Trophoblast cell (in vitro differentiated cells and primary cell): ENCODE measurements around the gene ANO2.

ENCODE experiments used
- DNase-seq, 2 donors: peaks; one replicate each; pipeline ENCODE4 v3.0.0-alpha.2; 2016
- H2AFZ ChIP-seq: 2 replicates; pipeline ENCODE4 v1.6.1; 2013; ENCODE audit warnings: low read length, moderate library complexity, mild to moderate bottlenecking; ENCODE audit not compliant: insufficient read depth, poor library complexity
- H2AK5ac ChIP-seq: 2 replicates; pipeline ENCODE4 v1.6.1; 2013; ENCODE audit warnings: mild to moderate bottlenecking, low read length
- H2BK120ac ChIP-seq: 2 replicates; pipeline ENCODE4 v1.6.1; 2013; ENCODE audit warnings: low read length, mild to moderate bottlenecking, moderate library complexity; ENCODE audit not compliant: insufficient read depth, poor library complexity
- H2BK12ac ChIP-seq: 2 replicates; pipeline ENCODE4 v1.6.1; 2013; ENCODE audit warnings: mild to moderate bottlenecking, low read length, moderate library complexity
- H2BK5ac ChIP-seq: 2 replicates; pipeline ENCODE4 v1.6.1; 2013; ENCODE audit warnings: low read length, low read depth, moderate library complexity, mild to moderate bottlenecking; ENCODE audit not compliant: poor library complexity
- H3K14ac ChIP-seq: 2 replicates; pipeline ENCODE4 v1.6.1; 2013; ENCODE audit warnings: mild to moderate bottlenecking, low read length
- H3K18ac ChIP-seq: 2 replicates; pipeline ENCODE4 v1.6.1; 2013; ENCODE audit warnings: mild to moderate bottlenecking, low read length
- H3K23ac ChIP-seq: 2 replicates; pipeline ENCODE4 v1.6.1; 2013; ENCODE audit warnings: low read length
- H3K27ac ChIP-seq: 2 replicates; pipeline ENCODE4 v1.5.1; 2013; ENCODE audit warnings: low read depth, mild to moderate bottlenecking, inconsistent platforms, low read length, moderate library complexity
- H3K27me3 ChIP-seq: 2 replicates; pipeline ENCODE4 v1.6.1; 2013; ENCODE audit warnings: inconsistent platforms, mild to moderate bottlenecking, low read length, moderate library complexity; ENCODE audit not compliant: insufficient read depth
- H3K36me3 ChIP-seq, 2 experiments: 1 replicate in 1 of 2; 2 replicates in 1 of 2; pipeline ENCODE4 v1.6.1; 2013; ENCODE audit warnings: low read length in 2 of 2, mild to moderate bottlenecking in 2 of 2, moderate library complexity in 1 of 2; ENCODE audit not compliant: insufficient read depth in 2 of 2, control insufficient read depth in 1 of 2
- H3K4ac ChIP-seq: 2 replicates; pipeline ENCODE4 v1.6.1; 2013; ENCODE audit warnings: low read depth, mild to moderate bottlenecking, low read length, moderate library complexity
- H3K4me1 ChIP-seq, 2 experiments: 1 replicate in 1 of 2; 2 replicates in 1 of 2; pipeline ENCODE4 v1.6.1; 2013; ENCODE audit warnings: low read length in 2 of 2, mild to moderate bottlenecking in 2 of 2, moderate library complexity in 1 of 2; ENCODE audit not compliant: insufficient read depth in 2 of 2, control insufficient read depth in 1 of 2
- H3K4me2 ChIP-seq: 2 replicates; pipeline ENCODE4 v1.6.1; 2013; ENCODE audit warnings: inconsistent platforms, mild to moderate bottlenecking, low read length, moderate library complexity
- H3K4me3 ChIP-seq: 2 replicates; pipeline ENCODE4 v1.5.1; 2013; ENCODE audit warnings: mild to moderate bottlenecking, low read depth, low read length, inconsistent platforms
- H3K79me1 ChIP-seq: one replicate; pipeline ENCODE4 v1.6.1; 2013; ENCODE audit warnings: low read length
- H3K79me2 ChIP-seq: 2 replicates; pipeline ENCODE4 v1.6.1; 2013; ENCODE audit warnings: low read length, mild to moderate bottlenecking; ENCODE audit not compliant: control insufficient read depth, insufficient read depth, poor library complexity
- H3K9ac ChIP-seq: 2 replicates; pipeline ENCODE4 v1.6.1; 2013; ENCODE audit warnings: mild to moderate bottlenecking, low read length
- H3K9me3 ChIP-seq: 2 replicates; pipeline ENCODE4 v1.6.1; 2013; ENCODE audit warnings: low read depth, mild to moderate bottlenecking, control low read depth, inconsistent platforms, low read length; ENCODE audit not compliant: insufficient read depth
- H4K12ac ChIP-seq: 2 replicates; pipeline ENCODE4 v1.6.1; 2013; ENCODE audit warnings: low read depth, mild to moderate bottlenecking, low read length, moderate library complexity
- H4K8ac ChIP-seq: 2 replicates; pipeline ENCODE4 v1.6.1; 2013; ENCODE audit warnings: low read depth, mild to moderate bottlenecking, low read length, moderate library complexity
- H4K91ac ChIP-seq: one replicate; pipeline ENCODE4 v1.6.1; 2013; ENCODE audit warnings: low read depth, mild to moderate bottlenecking, low read length, moderate library complexity
- WGBS: extraction: QIAGEN DNeasy Blood & Tissue Kit; methylation state at CpG from one replicate; pipeline ENCODE4 v1.1.7; 2013; ENCODE audit warnings: missing lambda C conversion rate; ENCODE audit not compliant: insufficient read length, insufficient coverage; ENCODE audit errors: extremely low coverage; 5-methylcytosine and 5-hydroxymethylcytosine counted together

ANO2 gene

DNA sequence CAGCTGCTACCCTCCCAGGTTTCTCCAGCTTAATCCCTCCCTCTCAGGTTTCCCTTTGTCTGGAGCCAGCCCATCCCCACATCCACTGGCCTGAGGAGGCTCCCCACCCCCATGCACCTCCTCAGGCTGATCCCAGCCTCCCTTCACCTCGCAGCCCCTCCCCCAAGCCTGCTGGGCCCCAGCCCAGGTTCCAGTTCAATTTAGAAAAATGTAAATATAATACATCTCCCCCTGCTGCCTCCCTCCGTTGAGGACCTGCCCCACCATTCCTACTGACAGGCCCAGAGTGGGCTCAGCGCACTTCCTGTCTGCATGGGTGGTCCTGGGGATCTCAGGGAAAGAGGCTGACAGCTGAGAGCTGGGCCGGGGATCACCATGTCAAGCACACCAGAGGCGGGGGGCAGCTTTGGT lies 357.3 kb downstream of the ANO2 start:
- Histone ChIP-seq H4K91ac (peak overlapping the region; percentile 26), H2AK5ac (peak overlapping the region; percentile 24), H3K4me1 (peaks cover 8% of the 10 kb centered on the region in 2 experiments), H2BK120ac (no peak overlapping the region), H3K36me3 (no peaks in the 10 kb centered on the region), H3K79me2 (no peaks in the 10 kb centered on the region), H3K9ac (no peak overlapping the region), H3K4ac (no peak overlapping the region), H4K12ac (no peak overlapping the region), H3K4me3 (no peak overlapping the region), H3K23ac (no peak overlapping the region), H2BK5ac (no peak overlapping the region), H3K27me3 (no peaks in the 10 kb centered on the region), H3K79me1 (peaks cover 2% of the 10 kb centered on the region), H3K18ac (no peak overlapping the region), H4K8ac (no peak overlapping the region), H2AFZ (no peak overlapping the region), H3K4me2 (no peak overlapping the region), H3K14ac (no peak overlapping the region), H3K27ac (no peak overlapping the region), H3K9me3 (no peaks in the 10 kb centered on the region), H2BK12ac (peak overlapping the region; percentile 67)
- no CpG with 5 or more reads among the region's 5 CpGs for WGBS
- DNase-seq = no peak

- WGBS = no CpG with 5 or more reads among the region's 4 CpGs
These were observed 358.9 kb downstream of the ANO2 start for GRCh38 chr12:5586201-5586600.

DNA sequence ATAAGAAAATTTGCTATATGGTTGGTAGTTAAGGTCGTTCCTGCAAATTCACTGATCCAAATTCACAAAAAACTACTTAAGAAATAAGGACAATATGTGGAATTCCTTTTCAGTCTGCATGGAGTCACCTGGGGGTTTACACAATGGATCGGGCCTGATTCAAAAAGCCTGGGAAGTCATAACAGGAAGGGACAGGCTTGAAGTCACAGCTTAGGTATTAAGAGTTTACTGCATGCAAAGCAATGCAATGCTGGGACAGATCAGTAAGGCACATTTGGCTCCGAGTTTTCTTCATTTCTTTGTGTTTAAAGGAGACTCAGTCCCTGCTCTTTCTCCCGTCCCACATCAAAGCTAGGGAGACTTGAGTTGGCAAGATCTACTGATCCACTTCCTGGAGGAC lies 359.9 kb downstream of the ANO2 start:
- H4K8ac ChIP-seq = no peak overlapping the region
- no peak overlapping the region for H4K91ac ChIP-seq
- H2AFZ ChIP-seq = no peak overlapping the region
- H3K9me3 ChIP-seq = no peaks in the 10 kb centered on the region
- H3K27ac ChIP-seq = no peak overlapping the region
- H2AK5ac ChIP-seq = no peak overlapping the region
- H3K4me1 ChIP-seq = peaks cover 8% of the 10 kb centered on the region in 2 experiments
- no peaks in the 10 kb centered on the region for H3K79me2 ChIP-seq
- H2BK12ac ChIP-seq = no peak overlapping the region
- H3K4me2 ChIP-seq = no peak overlapping the region
- peaks cover 2% of the 10 kb centered on the region for H3K79me1 ChIP-seq
- H3K4ac ChIP-seq = no peak overlapping the region
- H3K9ac ChIP-seq = no peak overlapping the region
- DNase-seq = peak in 1 of 2 donors; percentile 54
- no peak overlapping the region for H3K18ac ChIP-seq
- H3K27me3 ChIP-seq = no peaks in the 10 kb centered on the region
- H3K23ac ChIP-seq = no peak overlapping the region
- no CpG with 5 or more reads among the region's 4 CpGs for WGBS
- no peak overlapping the region for H2BK5ac ChIP-seq
- no peak overlapping the region for H2BK120ac ChIP-seq
- no peak overlapping the region for H3K4me3 ChIP-seq
- no peak overlapping the region for H3K14ac ChIP-seq
- no peaks in the 10 kb centered on the region for H3K36me3 ChIP-seq
- no peak overlapping the region for H4K12ac ChIP-seq

More at GRCh38 chr12:5586201-5586600, 358.9 kb downstream of the ANO2 start:
- Histone ChIP-seq H2BK12ac (peak overlapping the region; percentile 46), H3K4me3 (no peak overlapping the region), H3K4me2 (no peak overlapping the region), H3K27me3 (no peaks in the 10 kb centered on the region), H3K4ac (no peak overlapping the region), H3K79me2 (no peaks in the 10 kb centered on the region), H3K27ac (no peak overlapping the region), H2BK5ac (no peak overlapping the region), H3K18ac (no peak overlapping the region), H4K12ac (no peak overlapping the region), H3K36me3 (no peaks in the 10 kb centered on the region), H4K91ac (peak overlapping the region; percentile 57), H3K4me1 (peaks cover 8% of the 10 kb centered on the region in 2 experiments), H2AFZ (peak overlapping the region; percentile 21), H3K23ac (no peak overlapping the region), H3K9me3 (no peaks in the 10 kb centered on the region), H3K14ac (no peak overlapping the region), H3K79me1 (peaks cover 2% of the 10 kb centered on the region), H3K9ac (no peak overlapping the region), H2AK5ac (no peak overlapping the region), H2BK120ac (peak overlapping the region; percentile 39), H4K8ac (peak overlapping the region; percentile 48)
- DNase-seq = peak; percentile 66 to 78

DNA sequence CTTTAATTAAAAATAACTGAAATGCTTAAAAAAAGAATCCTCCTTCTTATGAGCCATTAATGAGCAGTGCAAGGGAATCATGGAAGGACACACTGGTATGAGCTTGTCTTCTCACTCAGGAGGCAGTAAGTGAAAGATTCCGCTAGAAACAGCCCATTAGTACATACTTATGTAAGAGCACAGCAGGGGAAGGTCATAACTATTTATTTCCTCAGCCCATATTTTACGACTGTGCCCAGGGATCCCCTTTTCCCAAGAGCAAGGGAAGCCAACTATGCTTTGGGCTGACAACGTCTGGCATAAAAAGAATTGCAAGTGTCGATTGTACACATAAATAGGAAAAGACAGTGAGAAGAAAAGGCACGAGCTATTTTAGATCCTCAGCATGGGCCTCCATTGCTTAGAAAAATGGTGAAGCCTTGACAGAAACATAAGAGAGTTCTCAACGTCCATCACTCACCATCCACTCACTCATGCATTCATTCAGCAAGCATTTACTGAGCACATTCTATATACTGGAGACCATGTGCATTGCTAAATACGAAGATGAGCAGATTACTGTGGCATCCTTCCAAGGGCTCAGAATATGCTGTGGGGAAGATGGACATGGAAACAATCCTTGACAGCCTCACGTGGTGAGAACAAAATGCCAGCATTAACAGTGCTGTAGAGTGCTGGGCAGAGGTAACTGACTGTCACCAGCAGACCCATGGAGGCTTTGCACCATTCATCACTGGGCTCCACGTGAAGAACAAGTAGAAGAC lies 360.5 kb downstream of the ANO2 start:
- Histone ChIP-seq H3K79me2 (no peaks in the 10 kb centered on the region), H3K79me1 (peaks cover 2% of the 10 kb centered on the region), H3K9me3 (no peaks in the 10 kb centered on the region), H2BK120ac (no peak overlapping the region), H3K14ac (no peak overlapping the region), H4K12ac (no peak overlapping the region), H4K8ac (no peak overlapping the region), H3K4me2 (no peak overlapping the region), H2AK5ac (no peak overlapping the region), H3K4ac (no peak overlapping the region), H3K27ac (no peak overlapping the region), H3K4me1 (peaks cover 8% of the 10 kb centered on the region in 2 experiments), H2BK5ac (no peak overlapping the region), H3K36me3 (no peaks in the 10 kb centered on the region), H4K91ac (no peak overlapping the region), H3K4me3 (no peak overlapping the region), H3K9ac (no peak overlapping the region), H3K27me3 (no peaks in the 10 kb centered on the region), H3K23ac (no peak overlapping the region), H2AFZ (no peak overlapping the region), H2BK12ac (no peak overlapping the region), H3K18ac (no peak overlapping the region)
- peak; percentile 87 to 95 for DNase-seq
- no CpG with 5 or more reads among the region's 9 CpGs for WGBS
